ENCODE results near the gene CYLD. TPM values are rescaled to one million over a fixed set of nuclear protein-coding genes. Genes with fewer than 3 reads are reported as not detected.

CYLD gene
- total RNA-seq, 1 donor from 2014 or later: 30.7 TPM

DNA sequence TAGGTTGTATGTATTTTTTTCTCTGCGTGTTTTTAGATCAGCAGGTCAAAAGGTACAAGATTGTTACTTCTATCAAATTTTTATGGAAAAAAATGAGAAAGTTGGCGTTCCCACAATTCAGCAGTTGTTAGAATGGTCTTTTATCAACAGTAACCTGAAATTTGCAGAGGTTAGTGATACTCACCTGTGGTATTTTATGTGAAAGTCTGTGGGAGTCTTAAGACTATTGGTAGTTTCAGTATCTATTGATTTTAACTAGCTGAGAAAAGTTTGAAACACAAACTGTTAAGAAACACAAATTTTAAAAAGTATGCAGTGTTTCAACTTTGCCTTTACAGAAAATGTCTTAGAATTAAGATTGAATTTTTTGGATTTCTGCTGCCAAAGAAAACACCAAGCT, 49.6 kb downstream of the CYLD start:
- DNase-seq (ENCODE audit: low spot score): no peak
- Mint-ChIP-seq H3K4me1 (ENCODE audit: unreplicated experiment) (no peaks in the 10 kb centered on the region), H3K27me3 (ENCODE audit: unreplicated experiment) (no peaks in the 10 kb centered on the region), H3K4me3 (ENCODE audit: unreplicated experiment) (no peak overlapping the region), H3K36me3 (ENCODE audit: low read depth, unreplicated experiment) (peaks cover 14% of the 10 kb centered on the region), H3K27ac (ENCODE audit: unreplicated experiment) (no peak overlapping the region), H3K9me3 (ENCODE audit: unreplicated experiment) (peaks cover 5% of the 10 kb centered on the region)
- TF ChIP-seq CTCF (IDR thresholded peaks at IDR 0.05; ENCODE audit: unreplicated experiment): no peak

GRCh38 chr16:50796829-50797228, 54.9 kb downstream of the CYLD start:
- peaks cover 9% of the 10 kb centered on the region for H3K36me3 Mint-ChIP-seq (ENCODE audit: low read depth, unreplicated experiment)
- no peak for TF ChIP-seq CTCF (IDR thresholded peaks at IDR 0.05; ENCODE audit: unreplicated experiment)

DNA sequence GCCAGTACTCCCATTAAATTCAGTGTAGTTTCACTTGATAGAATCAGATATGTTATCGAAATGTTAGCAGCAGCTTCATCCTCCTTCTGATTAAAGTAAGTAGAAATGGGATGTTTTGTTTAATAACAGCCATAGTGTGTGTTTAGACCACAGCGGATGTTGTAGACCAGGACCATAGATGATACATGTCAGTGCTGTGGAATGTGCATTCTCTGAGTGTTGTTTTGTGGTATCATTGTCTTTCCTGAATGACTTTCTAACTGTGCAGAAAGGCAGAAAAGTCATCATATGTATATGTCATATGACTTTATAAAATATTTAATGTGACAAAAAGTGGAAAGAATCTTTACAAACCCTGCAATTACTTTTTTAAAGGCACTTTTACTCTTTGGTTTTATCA, 55.6 kb downstream of the CYLD start:
- no peak overlapping the region for H3K4me3 Mint-ChIP-seq (ENCODE audit: unreplicated experiment)
- H3K27ac Mint-ChIP-seq (ENCODE audit: unreplicated experiment): no peak overlapping the region
- TF ChIP-seq CTCF (IDR thresholded peaks at IDR 0.05; ENCODE audit: unreplicated experiment): no peak
- no peaks in the 10 kb centered on the region for H3K9me3 Mint-ChIP-seq (ENCODE audit: unreplicated experiment)
- no peaks in the 10 kb centered on the region for H3K4me1 Mint-ChIP-seq (ENCODE audit: unreplicated experiment)
- peaks cover 9% of the 10 kb centered on the region for H3K36me3 Mint-ChIP-seq (ENCODE audit: low read depth, unreplicated experiment)
- H3K27me3 Mint-ChIP-seq (ENCODE audit: unreplicated experiment): no peaks in the 10 kb centered on the region
- no peak for DNase-seq (ENCODE audit: low spot score)

More at GRCh38 chr16:50796829-50797228, 54.9 kb downstream of the CYLD start:
- Mint-ChIP-seq H3K9me3 (ENCODE audit: unreplicated experiment) (no peaks in the 10 kb centered on the region), H3K27me3 (ENCODE audit: unreplicated experiment) (no peaks in the 10 kb centered on the region), H3K4me1 (ENCODE audit: unreplicated experiment) (no peaks in the 10 kb centered on the region), H3K4me3 (ENCODE audit: unreplicated experiment) (no peak overlapping the region), H3K27ac (ENCODE audit: unreplicated experiment) (no peak overlapping the region)
- no peak for DNase-seq (ENCODE audit: low spot score)

DNA sequence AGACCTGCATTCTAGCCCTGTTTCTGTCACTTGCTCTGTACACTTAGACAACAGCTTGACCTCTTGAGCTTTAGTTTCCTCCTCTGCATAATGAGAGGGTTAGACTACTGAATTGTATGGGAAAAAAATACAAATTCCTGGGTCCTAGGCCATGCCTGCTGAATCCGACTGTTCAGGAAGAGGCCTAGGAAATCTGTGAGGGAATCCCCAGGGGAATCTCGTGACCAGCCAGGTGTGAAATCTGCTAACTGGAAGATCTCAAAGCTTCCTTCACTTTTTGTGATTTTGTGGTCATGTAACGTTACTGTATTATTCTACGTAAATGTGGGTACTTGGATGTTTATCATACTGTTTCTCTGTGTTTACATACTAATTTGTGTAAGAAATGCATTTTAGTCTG, 58.2 kb downstream of the CYLD start:
- Mint-ChIP-seq H3K4me1 (ENCODE audit: unreplicated experiment) (no peaks in the 10 kb centered on the region), H3K9me3 (ENCODE audit: unreplicated experiment) (no peaks in the 10 kb centered on the region), H3K36me3 (ENCODE audit: low read depth, unreplicated experiment) (peaks cover 5% of the 10 kb centered on the region), H3K4me3 (ENCODE audit: unreplicated experiment) (no peak overlapping the region), H3K27me3 (ENCODE audit: unreplicated experiment) (peaks cover 1% of the 10 kb centered on the region), H3K27ac (ENCODE audit: unreplicated experiment) (no peak overlapping the region)
- DNase-seq (ENCODE audit: low spot score): no peak
- TF ChIP-seq CTCF (IDR thresholded peaks at IDR 0.05; ENCODE audit: unreplicated experiment): no peak

DNA sequence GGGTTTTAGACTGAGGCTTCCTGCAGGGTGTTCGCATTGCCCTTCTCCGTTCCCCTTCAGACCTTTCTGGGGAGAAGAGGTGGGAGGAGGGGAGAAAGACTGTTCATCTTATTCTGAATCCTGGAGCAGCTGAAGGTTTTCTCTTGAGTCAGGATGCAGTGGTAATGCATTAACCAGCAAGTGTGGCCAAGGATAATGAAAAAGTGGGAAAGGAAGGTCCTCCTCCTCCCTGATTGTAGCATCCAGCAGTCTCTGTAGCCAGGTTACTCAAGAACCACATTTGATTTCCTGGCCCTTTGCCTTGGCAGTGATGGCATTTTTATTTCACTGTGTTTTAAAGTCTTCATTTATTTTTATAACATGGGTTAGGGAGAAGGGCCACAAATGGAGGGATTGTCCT, 59.1 kb downstream of the CYLD start:
- DNase-seq (ENCODE audit: low spot score): no peak
- Mint-ChIP-seq H3K9me3 (ENCODE audit: unreplicated experiment) (no peaks in the 10 kb centered on the region), H3K27me3 (ENCODE audit: unreplicated experiment) (peaks cover 1% of the 10 kb centered on the region), H3K27ac (ENCODE audit: unreplicated experiment) (no peak overlapping the region), H3K4me1 (ENCODE audit: unreplicated experiment) (no peaks in the 10 kb centered on the region), H3K4me3 (ENCODE audit: unreplicated experiment) (no peak overlapping the region), H3K36me3 (ENCODE audit: low read depth, unreplicated experiment) (no peaks in the 10 kb centered on the region)
- no peak for TF ChIP-seq CTCF (IDR thresholded peaks at IDR 0.05; ENCODE audit: unreplicated experiment)
